Measurements from ENCODE around the gene ITM2A. TPM values are rescaled to one million over a fixed set of nuclear protein-coding genes. Genes with fewer than 3 reads are reported as not detected.

Gene ITM2A
- total RNA-seq, 4 donors from 2014 or later = 18.6 to 26.9 (median 24.1) TPM

- Histone ChIP-seq H3K27me3 (no peaks in the 10 kb centered on the region), H3K4me1 (no peaks in the 10 kb centered on the region), H3K9me3 (no peaks in the 10 kb centered on the region), H3K36me3 (no peaks in the 10 kb centered on the region), H3K4me3 (no peak overlapping the region), H3K27ac (no peak overlapping the region)
- ATAC-seq = no peak
- DNase-seq = no peak
- intact Hi-C loops (cut with DNase I; ENCODE audit: low total_unique reads) = no loop called here
- in situ Hi-C loops (cut with MboI; ENCODE audit: low sequenced_read_pairs in 4 of 4) = no loop called here
- TF ChIP-seq POLR2A (IDR thresholded peaks at IDR 0.05) (no peak), CTCF (IDR thresholded peaks at IDR 0.05 in 4 of 5, conservative IDR thresholded peaks at IDR 0.05 in 1 of 5) (no peak)
Measured at GRCh38 chrX:79336869-79337815, 30.0 kb downstream of the ITM2A start.

- H3K4me1 ChIP-seq = no peaks in the 10 kb centered on the region
- H3K4me3 ChIP-seq = no peak overlapping the region
- no peaks in the 10 kb centered on the region for H3K36me3 ChIP-seq
- no peaks in the 10 kb centered on the region for H3K27me3 ChIP-seq
- ATAC-seq = no peak
- in situ Hi-C loops (cut with MboI; ENCODE audit: low sequenced_read_pairs in 4 of 4) = no loop called here
- DNase-seq = no peak
- no peak for TF ChIP-seq CTCF (IDR thresholded peaks at IDR 0.05 in 4 of 5, conservative IDR thresholded peaks at IDR 0.05 in 1 of 5)
- no peak for TF ChIP-seq POLR2A (IDR thresholded peaks at IDR 0.05)
- H3K27ac ChIP-seq = no peak overlapping the region
- no peaks in the 10 kb centered on the region for H3K9me3 ChIP-seq
- intact Hi-C loops (cut with DNase I; ENCODE audit: low total_unique reads) = no loop called here
Measured at GRCh38 chrX:79330022-79330421, 37.1 kb downstream of the ITM2A start.

GRCh38 chrX:79325263-79325958 lies 41.7 kb downstream of the ITM2A start:
- no peak overlapping the region for H3K4me3 ChIP-seq
- intact Hi-C loops (cut with DNase I; ENCODE audit: low total_unique reads) = no loop called here
- in situ Hi-C loops (cut with MboI; ENCODE audit: low sequenced_read_pairs in 4 of 4) = no loop called here

More at GRCh38 chrX:79325263-79325958, 41.7 kb downstream of the ITM2A start:
- Histone ChIP-seq H3K4me1 (no peaks in the 10 kb centered on the region), H3K27me3 (no peaks in the 10 kb centered on the region), H3K9me3 (no peaks in the 10 kb centered on the region), H3K36me3 (no peaks in the 10 kb centered on the region), H3K27ac (no peak overlapping the region)
- no peak for TF ChIP-seq POLR2A (IDR thresholded peaks at IDR 0.05)
- TF ChIP-seq CTCF (IDR thresholded peaks at IDR 0.05 in 4 of 5, conservative IDR thresholded peaks at IDR 0.05 in 1 of 5) = no peak
- ATAC-seq = no peak
- DNase-seq = no peak

Other genes with a start within 250 kb of the ITM2A start
- gene GPR174, start 222.6 kb downstream of the ITM2A start, total RNA-seq = not detected

All from gastrocnemius medialis (tissue), 4 donors.